AG04449 (cell line): Measurements from ENCODE around the gene UBE3B.

Source experiments
- CTCF ChIA-PET: fragments of 350-600 bp; formaldehyde crosslinking; extraction: SDS; loops from one replicate; lab custom pipeline; 2021; ENCODE audit warnings: antibody characterized with exemption; lab: Yijun Ruan, JAX
- POLR2A ChIA-PET: fragments of 400-600, 350-600 bp; formaldehyde crosslinking; extraction: SDS; loops from one replicate; lab custom pipeline; 2020; ENCODE audit warnings: antibody characterized with exemption, inconsistent platforms; lab: Yijun Ruan, JAX
- DNase-seq: peaks from one replicate; pipeline ENCODE4 v3.0.0-alpha.2; 2010; ENCODE audit warnings: low read depth, low spot score
- H3K4me3 ChIP-seq: 2 replicates; pipeline ENCODE4 v1.5.1; 2011; ENCODE audit warnings: low read depth, mild to moderate bottlenecking, control low read depth, low read length
- CTCF ChIP-seq: IDR thresholded peaks from one replicate; pipeline ENCODE4 v1.5.1; 2011; ENCODE audit warnings: mild to moderate bottlenecking, moderate library complexity, low read length, control low read depth, inconsistent platforms; ENCODE audit not compliant: insufficient read depth; ENCODE audit errors: missing control alignments

Gene UBE3B

DNA sequence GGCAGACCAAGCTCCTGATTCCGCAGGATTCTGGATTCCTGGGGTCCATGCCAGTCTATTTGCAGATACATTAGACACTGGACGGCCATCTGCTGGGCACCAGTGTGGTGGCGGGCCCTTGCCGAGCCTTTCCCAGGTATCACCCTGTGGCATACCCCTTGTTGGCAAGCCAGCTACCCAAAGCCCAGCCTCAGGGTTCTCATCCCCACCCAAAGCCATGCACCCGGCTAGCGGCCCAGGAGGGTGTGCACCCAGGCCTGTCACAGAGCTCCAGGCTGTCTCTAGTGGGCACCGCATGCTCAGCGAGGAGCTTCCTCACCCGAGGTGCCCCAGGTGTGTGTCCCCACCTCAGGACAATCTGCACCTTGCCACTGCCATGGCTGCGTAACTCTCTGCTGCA lies 82.2 kb downstream of the UBE3B start:
- ChIA-PET POLR2A (no interaction called here), CTCF (no interaction called here)
- DNase-seq = no peak
- H3K4me3 ChIP-seq = no peak overlapping the region
- no peak for TF ChIP-seq CTCF

DNA sequence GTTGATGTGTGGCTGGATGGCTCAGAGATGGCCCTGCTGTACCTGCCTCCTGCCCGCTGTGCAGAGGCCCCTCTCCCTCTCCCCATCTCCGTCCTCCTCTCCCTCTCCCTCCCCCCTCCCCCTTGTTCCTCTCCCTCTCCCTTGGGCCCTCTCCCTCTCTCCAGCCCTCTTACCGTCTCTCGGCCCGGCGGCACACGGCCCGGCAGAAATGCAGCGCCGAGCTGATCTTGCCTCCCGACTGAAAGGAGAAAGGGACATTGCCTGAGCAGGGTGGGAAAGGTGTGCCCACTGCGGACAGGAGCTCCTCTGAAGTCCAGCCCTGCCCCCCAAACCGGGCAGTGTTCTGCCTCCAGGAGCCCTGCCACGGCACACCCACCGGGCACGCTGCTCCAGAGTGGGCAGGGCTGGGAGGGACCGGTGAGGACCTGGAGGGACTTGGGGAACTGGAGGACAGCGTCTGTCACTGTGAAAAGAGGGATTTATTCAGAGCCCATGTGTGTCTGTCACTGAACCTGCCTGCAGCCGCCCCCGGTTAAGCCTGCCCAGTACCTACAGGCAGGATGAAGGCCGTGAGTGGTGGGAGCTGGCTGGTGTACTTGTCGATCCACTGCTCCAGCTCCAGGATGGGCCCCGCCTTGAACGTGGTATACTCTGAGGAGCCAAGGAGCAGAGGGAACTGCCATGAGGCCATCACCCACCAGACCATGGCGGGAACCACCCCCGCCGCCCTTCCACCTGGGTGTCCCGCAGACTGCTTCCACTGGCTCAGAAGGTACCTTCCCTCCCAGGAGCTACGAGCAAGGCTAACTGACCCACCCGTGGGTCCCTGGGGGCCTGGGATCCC lies 83.7 kb downstream of the UBE3B start:
- ChIA-PET POLR2A (no interaction called here), CTCF (interaction anchor here (1.1 kb wide), 1 partner anchor 213 kb away, joined by 3 read pairs; no protein-coding TSS in a partner anchor)
- H3K4me3 ChIP-seq = no peak overlapping the region
- TF ChIP-seq CTCF = no peak
- DNase-seq = no peak

DNA sequence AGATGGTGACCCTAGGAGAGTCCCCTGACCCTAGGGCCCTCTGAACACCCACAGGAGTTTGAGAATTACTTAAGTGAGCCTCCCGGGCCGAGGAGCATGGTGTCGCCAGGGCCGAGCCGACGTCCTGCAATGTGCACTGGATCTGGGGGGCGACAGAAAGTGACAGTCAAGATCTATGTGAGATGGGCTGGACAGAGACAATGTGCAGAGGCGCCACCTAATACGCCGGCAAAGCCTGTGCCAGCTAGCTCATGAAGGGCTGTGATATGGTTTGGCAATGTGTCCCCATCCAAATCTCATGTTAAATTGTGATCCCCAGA lies 84.2 kb downstream of the UBE3B start:
- DNase-seq = no peak
- no peak for TF ChIP-seq CTCF
- ChIA-PET POLR2A (no interaction called here), CTCF (interaction anchor here (1.1 kb wide), 1 partner anchor 213 kb away, joined by 3 read pairs; no protein-coding TSS in a partner anchor)
- H3K4me3 ChIP-seq = no peak overlapping the region

DNA sequence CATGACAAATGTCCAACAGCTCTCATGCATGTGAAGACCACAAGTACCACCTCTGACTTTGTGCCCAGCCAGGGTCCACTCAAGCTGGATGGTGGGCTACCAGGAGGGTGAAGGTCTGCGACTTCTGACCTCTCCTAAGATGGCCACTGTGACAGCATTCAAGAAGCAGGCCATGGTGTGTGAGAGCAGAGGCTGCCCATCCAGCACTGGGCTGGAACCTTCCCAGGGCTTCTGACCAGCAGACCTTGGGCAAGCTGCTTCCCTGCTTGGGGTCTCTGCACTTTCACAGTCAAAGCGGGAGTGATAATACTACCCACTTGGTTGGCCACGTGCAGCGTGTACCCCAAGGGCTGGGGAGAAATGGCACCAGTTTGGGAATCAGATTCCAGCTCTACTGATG lies 85.4 kb downstream of the UBE3B start:
- POLR2A ChIA-PET = no interaction called here
- H3K4me3 ChIP-seq = no peak overlapping the region
- TF ChIP-seq CTCF = no peak
- CTCF ChIA-PET = no interaction called here
- no peak for DNase-seq

- no peak for TF ChIP-seq CTCF
- POLR2A ChIA-PET = no interaction called here
- no peak overlapping the region for H3K4me3 ChIP-seq
- CTCF ChIA-PET = no interaction called here
- no peak for DNase-seq
Observed at GRCh38 chr12:109563291-109564284, 86.2 kb downstream of the UBE3B start.

DNA sequence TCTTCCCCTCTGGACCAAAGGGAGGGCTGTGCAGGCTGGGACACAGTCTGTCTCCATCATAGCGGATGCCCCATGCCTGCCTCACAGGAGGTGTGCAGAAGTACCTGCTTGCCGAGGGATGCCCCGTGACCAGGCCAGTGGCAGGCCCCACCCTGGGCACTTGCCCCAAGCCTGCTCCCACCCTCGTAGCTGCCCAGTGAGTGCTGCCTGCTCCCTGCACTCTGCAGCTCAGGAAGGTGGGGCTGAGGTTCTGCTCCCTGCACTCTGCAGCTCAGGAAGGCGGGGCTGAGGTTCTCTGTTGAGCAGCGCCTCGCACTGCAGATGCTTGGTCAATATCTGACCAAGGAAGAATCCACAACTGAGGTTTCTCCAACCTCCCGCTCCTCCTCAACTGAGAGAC lies 89.0 kb downstream of the UBE3B start:
- TF ChIP-seq CTCF = no peak
- no peak for DNase-seq
- ChIA-PET POLR2A (no interaction called here), CTCF (interaction anchor here (0.8 kb wide), 1 partner anchor 31 kb away, joined by 4 read pairs; no protein-coding TSS in a partner anchor)
- H3K4me3 ChIP-seq = no peak overlapping the region
